K562 (cell line): ENCODE results near the gene ZFP57. TPM values are rescaled to one million over a fixed set of nuclear protein-coding genes. Genes with fewer than 3 reads are reported as not detected.
A peak's percentile ranks its signal among the peaks of the same experiment; 100 is the strongest.

Source experiments
- CTCF ChIP-seq, 3 experiments: IDR thresholded peaks in 2 of 3; conservative IDR thresholded peaks in 1 of 3; 2 replicates each; pipeline ENCODE4 v1.5.1; 2011 to 2012; ENCODE audit warnings: low read length in 3 of 3, mild to moderate bottlenecking in 3 of 3, control low read depth in 2 of 3, improper control_type of control experiment in 1 of 3, inconsistent platforms in 1 of 3, low read depth in 1 of 3, mixed read lengths in 1 of 3, moderate library complexity in 1 of 3; ENCODE audit not compliant: insufficient read depth in 2 of 3
- HCFC1 ChIP-seq: IDR thresholded peaks from 2 replicates; pipeline ENCODE4 v1.6.1; 2012; ENCODE audit warnings: low read depth, low read length, improper control_type of control experiment
- RBM34 ChIP-seq: fragments of 200-400 bp; formaldehyde crosslinking; IDR thresholded peaks from 2 replicates; pipeline ENCODE4 v1.6.1; 2018; ENCODE audit warnings: low read length, borderline replicate concordance; ENCODE audit not compliant: insufficient read depth
- polyA plus RNA-seq, 8 experiments: library from polyadenylated mRNA; depleted of rRNA in 4 of 8; stranded (reverse) in 5 of 8; unstranded in 3 of 8; fragments of >200 nt; fragmentation: Nextera tagmentation in 2 of 8; fragmentation: Illumina TruSeq in 1 of 8; extraction: Ambion mirVana in 2 of 8; extraction: Trizol in 1 of 8; gene quantifications; 2 replicates each; pipeline versions ENCODE4 v1.2.1 to v1.2.3, GENCODE V29; 2011 to 2014; ENCODE audit warnings: inconsistent platforms in 1 of 8, missing spikeins in 1 of 8
- total RNA-seq, 7 experiments: library from RNA; depleted of rRNA in 6 of 7; stranded (reverse); fragments of >200 nt in 6 of 7; fragmentation: Illumina TruSeq in 2 of 7; extraction: Trizol in 2 of 7; gene quantifications; 2 replicates each; pipeline versions ENCODE4 v1.2.1 to v1.2.3, GENCODE V29; 2011 to 2021; ENCODE audit warnings: low replicate concordance in 1 of 7
- TF ChIP-seq, protein P1 (sequence below): fragments of 450-650 bp; IDR thresholded peaks from 2 replicates; pipeline ENCODE4 v1.6.1; 2018; ENCODE audit not compliant: partially characterized antibody
- TF ChIP-seq, protein P2 (sequence below), 2 experiments: fragments of 450-650 bp; IDR thresholded peaks; 2 replicates each; pipeline ENCODE4 v1.6.1; 2016; ENCODE audit warnings: mild to moderate bottlenecking in 2 of 2, borderline replicate concordance in 1 of 2, low read depth in 1 of 2, moderate library complexity in 1 of 2
- TF ChIP-seq, protein P3 (sequence below): fragments of 250-450 bp; sonication (Bioruptor Pico); IDR thresholded peaks from 2 replicates; pipeline ENCODE4 v1.4.0; 2020; ENCODE audit warnings: mild to moderate bottlenecking

The ZFP57 gene
- total and polyA plus RNA-seq, 9 of the 15 experiments (the other 6 are each of a cell fraction or from before 2014, with no cell fraction given): 0.04 to 0.28 (median 0.13) TPM

- TF ChIP-seq, protein P1, sequence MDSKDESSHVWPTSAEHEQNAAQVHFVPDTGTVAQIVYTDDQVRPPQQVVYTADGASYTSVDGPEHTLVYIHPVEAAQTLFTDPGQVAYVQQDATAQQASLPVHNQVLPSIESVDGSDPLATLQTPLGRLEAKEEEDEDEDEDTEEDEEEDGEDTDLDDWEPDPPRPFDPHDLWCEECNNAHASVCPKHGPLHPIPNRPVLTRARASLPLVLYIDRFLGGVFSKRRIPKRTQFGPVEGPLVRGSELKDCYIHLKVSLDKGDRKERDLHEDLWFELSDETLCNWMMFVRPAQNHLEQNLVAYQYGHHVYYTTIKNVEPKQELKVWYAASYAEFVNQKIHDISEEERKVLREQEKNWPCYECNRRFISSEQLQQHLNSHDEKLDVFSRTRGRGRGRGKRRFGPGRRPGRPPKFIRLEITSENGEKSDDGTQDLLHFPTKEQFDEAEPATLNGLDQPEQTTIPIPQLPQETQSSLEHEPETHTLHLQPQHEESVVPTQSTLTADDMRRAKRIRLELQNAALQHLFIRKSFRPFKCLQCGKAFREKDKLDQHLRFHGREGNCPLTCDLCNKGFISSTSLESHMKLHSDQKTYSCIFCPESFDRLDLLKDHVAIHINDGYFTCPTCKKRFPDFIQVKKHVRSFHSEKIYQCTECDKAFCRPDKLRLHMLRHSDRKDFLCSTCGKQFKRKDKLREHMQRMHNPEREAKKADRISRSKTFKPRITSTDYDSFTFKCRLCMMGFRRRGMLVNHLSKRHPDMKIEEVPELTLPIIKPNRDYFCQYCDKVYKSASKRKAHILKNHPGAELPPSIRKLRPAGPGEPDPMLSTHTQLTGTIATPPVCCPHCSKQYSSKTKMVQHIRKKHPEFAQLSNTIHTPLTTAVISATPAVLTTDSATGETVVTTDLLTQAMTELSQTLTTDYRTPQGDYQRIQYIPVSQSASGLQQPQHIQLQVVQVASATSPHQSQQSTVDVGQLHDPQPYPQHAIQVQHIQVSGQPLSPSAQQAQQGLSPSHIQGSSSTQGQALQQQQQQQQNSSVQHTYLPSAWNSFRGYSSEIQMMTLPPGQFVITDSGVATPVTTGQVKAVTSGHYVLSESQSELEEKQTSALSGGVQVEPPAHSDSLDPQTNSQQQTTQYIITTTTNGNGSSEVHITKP: peak; percentile 46
- TF ChIP-seq CTCF (IDR thresholded peaks at IDR 0.05 in 2 of 3, conservative IDR thresholded peaks at IDR 0.05 in 1 of 3; ENCODE audit: insufficient read depth in 2 of 3, low read depth in 1 of 3, low read length in 3 of 3): peak; percentile 88 to 100 (median 98)
- TF ChIP-seq, protein P2, sequence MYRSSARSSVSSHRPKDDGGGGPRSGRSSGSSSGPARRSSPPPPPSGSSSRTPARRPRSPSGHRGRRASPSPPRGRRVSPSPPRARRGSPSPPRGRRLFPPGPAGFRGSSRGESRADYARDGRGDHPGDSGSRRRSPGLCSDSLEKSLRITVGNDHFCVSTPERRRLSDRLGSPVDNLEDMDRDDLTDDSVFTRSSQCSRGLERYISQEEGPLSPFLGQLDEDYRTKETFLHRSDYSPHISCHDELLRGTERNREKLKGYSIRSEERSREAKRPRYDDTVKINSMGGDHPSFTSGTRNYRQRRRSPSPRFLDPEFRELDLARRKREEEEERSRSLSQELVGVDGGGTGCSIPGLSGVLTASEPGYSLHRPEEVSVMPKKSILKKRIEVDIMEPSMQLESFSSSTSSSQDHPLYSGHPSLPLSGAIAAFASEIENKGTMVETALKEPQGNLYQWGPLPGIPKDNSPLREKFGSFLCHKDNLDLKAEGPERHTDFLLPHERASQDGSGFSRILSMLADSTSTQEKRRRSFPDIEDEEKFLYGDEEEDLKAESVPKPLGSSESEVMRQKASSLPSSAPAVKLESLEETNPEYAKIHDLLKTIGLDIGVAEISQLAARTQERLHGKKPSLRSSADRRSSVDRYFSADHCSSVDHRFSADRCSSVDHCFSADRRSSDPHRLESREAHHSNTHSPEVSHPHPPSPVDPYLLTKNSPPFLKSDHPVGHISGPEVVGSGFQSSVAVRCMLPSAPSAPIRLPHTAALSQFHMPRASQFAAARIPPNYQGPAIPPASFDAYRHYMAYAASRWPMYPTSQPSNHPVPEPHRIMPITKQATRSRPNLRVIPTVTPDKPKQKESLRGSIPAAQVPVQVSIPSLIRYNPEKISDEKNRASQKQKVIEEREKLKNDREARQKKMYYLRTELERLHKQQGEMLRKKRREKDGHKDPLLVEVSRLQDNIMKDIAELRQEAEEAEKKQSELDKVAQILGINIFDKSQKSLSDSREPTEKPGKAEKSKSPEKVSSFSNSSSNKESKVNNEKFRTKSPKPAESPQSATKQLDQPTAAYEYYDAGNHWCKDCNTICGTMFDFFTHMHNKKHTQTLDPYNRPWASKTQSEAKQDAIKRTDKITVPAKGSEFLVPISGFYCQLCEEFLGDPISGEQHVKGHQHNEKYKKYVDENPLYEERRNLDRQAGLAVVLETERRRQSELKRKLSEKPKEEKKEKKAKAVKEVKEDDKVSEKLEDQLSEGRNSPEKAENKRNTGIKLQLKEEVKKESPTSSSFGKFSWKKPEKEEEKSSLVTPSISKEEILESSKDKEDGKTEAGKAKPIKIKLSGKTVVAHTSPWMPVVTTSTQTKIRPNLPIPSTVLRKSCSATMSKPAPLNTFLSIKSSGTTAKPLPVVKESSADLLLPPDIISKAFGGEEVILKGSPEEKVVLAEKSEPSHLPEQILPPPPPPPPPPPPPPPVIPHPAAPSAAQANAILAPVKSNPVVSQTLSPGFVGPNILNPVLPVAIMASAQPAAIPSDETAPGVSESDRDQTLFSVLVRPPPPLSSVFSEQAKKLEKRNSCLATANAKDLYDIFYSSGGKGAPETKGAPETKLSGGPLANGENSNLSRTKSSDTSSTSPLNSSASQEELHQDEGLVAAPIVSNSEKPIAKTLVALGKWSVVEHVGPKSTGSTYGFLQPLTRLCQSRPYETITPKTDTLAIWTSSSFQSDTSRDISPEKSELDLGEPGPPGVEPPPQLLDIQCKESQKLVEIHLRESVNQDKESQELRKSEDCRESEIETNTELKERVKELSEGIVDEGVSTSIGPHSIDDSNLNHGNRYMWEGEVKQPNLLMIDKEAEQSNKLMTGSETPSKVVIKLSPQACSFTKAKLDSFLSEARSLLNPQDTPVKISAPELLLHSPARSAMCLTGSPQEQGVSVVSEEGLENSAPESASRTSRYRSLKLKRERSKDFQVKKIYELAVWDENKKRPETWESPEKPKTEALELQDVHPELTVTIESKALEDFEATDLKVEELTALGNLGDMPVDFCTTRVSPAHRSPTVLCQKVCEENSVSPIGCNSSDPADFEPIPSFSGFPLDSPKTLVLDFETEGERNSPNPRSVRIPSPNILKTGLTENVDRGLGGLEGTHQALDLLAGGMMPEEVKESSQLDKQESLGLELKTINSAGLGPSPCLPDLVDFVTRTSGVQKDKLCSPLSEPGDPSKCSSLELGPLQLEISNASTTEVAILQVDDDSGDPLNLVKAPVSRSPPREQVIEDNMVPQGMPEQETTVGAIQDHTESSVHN (IDR thresholded peaks at IDR 0.05; ENCODE audit: borderline replicate concordance in 1 of 2, low read depth in 1 of 2): no peak
- TF ChIP-seq, protein P3, sequence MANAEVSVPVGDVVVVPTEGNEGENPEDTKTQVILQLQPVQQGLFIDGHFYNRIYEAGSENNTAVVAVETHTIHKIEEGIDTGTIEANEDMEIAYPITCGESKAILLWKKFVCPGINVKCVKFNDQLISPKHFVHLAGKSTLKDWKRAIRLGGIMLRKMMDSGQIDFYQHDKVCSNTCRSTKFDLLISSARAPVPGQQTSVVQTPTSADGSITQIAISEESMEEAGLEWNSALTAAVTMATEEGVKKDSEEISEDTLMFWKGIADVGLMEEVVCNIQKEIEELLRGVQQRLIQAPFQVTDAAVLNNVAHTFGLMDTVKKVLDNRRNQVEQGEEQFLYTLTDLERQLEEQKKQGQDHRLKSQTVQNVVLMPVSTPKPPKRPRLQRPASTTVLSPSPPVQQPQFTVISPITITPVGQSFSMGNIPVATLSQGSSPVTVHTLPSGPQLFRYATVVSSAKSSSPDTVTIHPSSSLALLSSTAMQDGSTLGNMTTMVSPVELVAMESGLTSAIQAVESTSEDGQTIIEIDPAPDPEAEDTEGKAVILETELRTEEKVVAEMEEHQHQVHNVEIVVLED (CRISPR knock-in tag): peak; percentile 68
- no peak for TF ChIP-seq RBM34
- TF ChIP-seq HCFC1: peak; percentile 68
Measured at GRCh38 chr6:29649701-29650673, 31.0 kb downstream of the ZFP57 start (continued).
